Endometrial microvascular endothelial cells (primary cell): ENCODE results near the gene WDR6. TPM values are rescaled to one million over a fixed set of nuclear protein-coding genes. Genes with fewer than 3 reads are reported as not detected.

Source experiments
- in situ Hi-C: cut with HindIII; loops from 2 replicates; pipeline ENCODE4 v1.10.0; 2017; ENCODE audit warnings: low sequenced_read_pairs, low pct_unique_long_range_greater_than_20kb; ENCODE audit errors: inconsistent ontology term
- total RNA-seq: library from RNA; depleted of rRNA; stranded (reverse); fragments of >200 nt; gene quantifications from one replicate; pipeline ENCODE4 v1.2.3, GENCODE V29; 2015; ENCODE audit errors: inconsistent ontology term

The WDR6 gene
- total RNA-seq, 1 donor from 2014 or later = 103 TPM

- in situ Hi-C loops = no loop called here
Observed at GRCh38 chr3:49009396-49009795, 2.2 kb downstream of the WDR6 start.

- in situ Hi-C loops = no loop called here
Observed at GRCh38 chr3:49012441-49013017, 5.3 kb downstream of the WDR6 start.

GRCh38 chr3:49013113-49013737, 6.0 kb downstream of the WDR6 start:
- in situ Hi-C loops = no loop called here

GRCh38 chr3:49013738-49014660, 6.8 kb downstream of the WDR6 start:
- in situ Hi-C loops = no loop called here

GRCh38 chr3:49015072-49015471, 7.9 kb downstream of the WDR6 start:
- in situ Hi-C loops = no loop called here

GRCh38 chr3:49015765-49016164, 8.6 kb downstream of the WDR6 start:
- in situ Hi-C loops = no loop called here

- in situ Hi-C loops = no loop called here
Observed at GRCh38 chr3:49016414-49017228, 9.4 kb downstream of the WDR6 start.

GRCh38 chr3:49017229-49017970, 10.2 kb downstream of the WDR6 start:
- in situ Hi-C loops = no loop called here

- in situ Hi-C loops = no loop called here
Observed at GRCh38 chr3:49017971-49018706, 10.9 kb downstream of the WDR6 start, which contains the start of gene DALRD3. TSS of gene DALRD3 (minus strand) at chr3:49018580. CDS start at chr3:49018564, 16 bp downstream.

- in situ Hi-C loops = no loop called here
Observed at GRCh38 chr3:49018707-49019006, 11.5 kb downstream of the WDR6 start.

GRCh38 chr3:49019941-49020329, 12.7 kb downstream of the WDR6 start:
- in situ Hi-C loops = no loop called here

- in situ Hi-C loops = no loop called here
Observed at GRCh38 chr3:49020330-49021212, 13.4 kb downstream of the WDR6 start.

- in situ Hi-C loops = no loop called here
Observed at GRCh38 chr3:49021213-49021812, 14.1 kb downstream of the WDR6 start.

GRCh38 chr3:49021813-49022687, 14.9 kb downstream of the WDR6 start, which contains the start of gene NDUFAF3:
TSS of gene NDUFAF3 (plus strand) at chr3:49022121. CDS start at chr3:49022145, 24 bp downstream.
- in situ Hi-C loops = no loop called here

GRCh38 chr3:49022688-49023171, 15.5 kb downstream of the WDR6 start:
- in situ Hi-C loops = no loop called here
